NCI-H2196 (cell line): ENCODE measurements around the gene FBLL1.
"Not testable (repeated sequence)": the region's sequence is repeated elsewhere in the genome, so short reads cannot be mapped to it uniquely, and the experiment has no call there.

Source experiments
- DNase-seq: peaks from one replicate; lab custom pipeline; 2025; ENCODE audit not compliant: unreplicated experiment; lab: John Stamatoyannopoulos, UW

Gene FBLL1

DNA sequence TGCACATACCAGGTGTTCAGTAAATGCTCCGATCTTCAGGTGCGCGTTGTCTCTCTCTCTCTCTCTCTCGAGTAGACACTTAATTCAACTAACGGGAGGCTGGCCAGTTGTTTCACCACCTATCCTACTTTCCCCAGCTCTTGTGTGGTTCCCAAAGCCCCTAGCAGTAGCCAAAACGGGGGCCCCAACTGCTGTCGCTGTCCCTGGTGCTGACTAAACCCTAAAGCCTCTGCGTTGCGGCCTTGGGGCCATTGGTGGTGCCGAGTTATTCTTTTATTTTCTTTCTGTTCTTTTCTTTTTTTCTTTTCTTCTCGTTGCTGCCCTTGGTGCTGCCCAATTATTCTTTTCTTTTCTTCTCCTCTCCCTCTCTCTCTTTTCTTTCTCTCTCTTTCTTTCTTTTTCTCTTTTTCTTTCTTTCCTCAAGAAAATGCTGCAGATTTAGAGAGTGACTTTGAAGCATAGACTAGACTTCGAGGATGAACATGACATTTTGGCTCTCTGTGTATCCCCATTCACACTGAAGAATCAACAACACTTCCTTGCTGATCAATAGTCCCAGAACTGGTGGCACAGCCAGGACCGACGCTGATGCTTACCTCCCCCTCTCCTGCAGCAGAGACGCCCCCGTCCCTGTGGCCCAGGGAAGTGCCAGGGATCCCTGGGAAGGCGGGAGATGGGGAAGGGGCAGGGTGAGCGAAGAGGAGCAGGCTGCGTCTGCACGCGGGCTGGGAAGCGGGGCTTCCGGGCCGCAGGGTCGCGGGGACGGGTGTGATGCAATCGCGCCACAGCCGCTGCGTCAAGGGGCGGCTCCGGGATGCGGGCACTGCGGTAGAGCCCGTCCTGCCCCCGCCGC is at the start of gene FBLL1:
Gene FBLL1 (plus strand): TSS at position 785 of the 853 bp plus-strand sequence. CDS start 200 bp downstream, outside the sequence.
- DNase-seq, result no peak

GRCh38 chr5:168480601-168481000 is 48.5 kb upstream of the FBLL1 start:
- DNase-seq, result no peak

- no peak for DNase-seq
These were observed 47.7 kb upstream of the FBLL1 start for GRCh38 chr5:168481330-168481788.

DNA sequence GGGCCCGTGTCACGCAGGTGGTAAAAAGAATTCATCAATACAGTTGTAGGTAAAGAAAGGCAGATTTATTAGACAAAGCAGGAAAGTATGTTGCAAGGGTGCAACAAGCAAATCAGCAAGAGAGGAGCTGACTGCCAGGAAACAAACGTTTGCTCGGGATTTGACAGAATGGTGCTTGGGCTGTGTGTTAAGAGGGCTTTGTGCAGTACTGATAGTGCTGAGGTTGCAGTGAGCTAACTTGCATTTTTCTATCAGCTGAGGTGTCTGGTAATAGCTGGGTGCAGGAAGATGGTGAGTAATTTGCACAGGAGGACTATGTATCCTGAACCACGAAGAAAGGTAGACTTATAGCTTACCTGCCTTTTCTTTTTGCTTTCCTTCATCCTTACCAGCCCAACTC is 46.7 kb upstream of the FBLL1 start:
- DNase-seq, result no peak

DNA sequence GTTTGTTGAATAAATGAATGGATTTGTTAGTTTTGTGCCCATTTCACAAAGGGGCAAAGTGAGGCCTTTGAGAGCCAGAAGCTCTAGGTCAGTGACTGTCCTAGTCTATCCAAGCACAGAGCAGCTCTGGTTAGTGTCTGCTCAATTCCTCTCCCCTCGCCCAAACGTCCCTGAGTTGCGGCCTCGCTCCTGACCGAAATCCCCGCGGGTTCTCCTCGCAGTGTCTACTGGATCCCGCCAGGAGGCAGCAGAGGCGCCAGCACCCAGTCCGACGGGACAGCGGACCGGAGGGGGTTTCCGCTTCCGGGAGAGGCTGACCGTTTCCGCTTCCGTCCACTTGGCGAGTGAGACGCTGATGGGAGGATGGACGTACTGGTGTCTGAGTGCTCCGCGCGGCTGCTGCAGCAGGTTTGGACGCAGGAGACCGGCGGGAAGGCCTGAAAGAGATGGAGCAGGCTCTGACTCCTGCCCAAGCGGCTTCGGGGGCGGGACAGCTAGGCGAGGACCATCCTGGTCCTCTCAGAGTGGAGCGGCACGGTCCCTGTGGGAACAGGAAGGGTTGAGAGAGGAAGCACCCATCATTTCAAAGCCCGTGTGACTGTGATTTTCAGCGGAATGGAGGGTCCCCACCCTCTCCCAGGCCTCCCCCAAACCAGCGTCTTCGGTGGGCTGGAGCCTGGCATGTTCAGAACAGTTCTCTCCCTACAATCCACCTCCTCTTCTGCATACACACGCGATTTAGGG is 42.8 kb upstream of the FBLL1 start, which contains the start of gene RARS1:
Gene RARS1 (plus strand): TSS at position 336 of the 744 bp plus-strand sequence. CDS start 28 bp downstream, at position 364.
- DNase-seq, result peak; percentile 95

DNA sequence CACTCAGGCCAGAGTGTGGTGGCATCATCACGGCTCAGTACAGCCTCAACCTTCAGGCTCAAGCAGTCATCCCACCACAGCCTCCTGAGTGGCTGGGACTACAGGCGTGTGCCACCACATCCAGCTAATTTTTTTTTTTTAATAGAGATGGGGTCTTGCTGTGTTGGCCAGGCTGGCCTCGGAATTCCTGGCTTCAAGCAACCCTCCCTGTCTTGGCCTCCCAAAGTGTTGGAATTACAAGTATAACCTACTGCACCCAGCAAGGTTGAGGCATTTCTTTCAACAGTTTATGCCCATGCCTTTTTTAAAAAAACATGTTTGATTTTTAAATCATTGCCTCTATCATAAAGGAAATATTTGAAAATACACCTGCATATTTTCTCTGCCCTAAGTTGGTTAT is 40.0 kb upstream of the FBLL1 start:
- no peak for DNase-seq

GRCh38 chr5:168494057-168494555 is 35.0 kb upstream of the FBLL1 start:
- DNase-seq, result no peak

DNA sequence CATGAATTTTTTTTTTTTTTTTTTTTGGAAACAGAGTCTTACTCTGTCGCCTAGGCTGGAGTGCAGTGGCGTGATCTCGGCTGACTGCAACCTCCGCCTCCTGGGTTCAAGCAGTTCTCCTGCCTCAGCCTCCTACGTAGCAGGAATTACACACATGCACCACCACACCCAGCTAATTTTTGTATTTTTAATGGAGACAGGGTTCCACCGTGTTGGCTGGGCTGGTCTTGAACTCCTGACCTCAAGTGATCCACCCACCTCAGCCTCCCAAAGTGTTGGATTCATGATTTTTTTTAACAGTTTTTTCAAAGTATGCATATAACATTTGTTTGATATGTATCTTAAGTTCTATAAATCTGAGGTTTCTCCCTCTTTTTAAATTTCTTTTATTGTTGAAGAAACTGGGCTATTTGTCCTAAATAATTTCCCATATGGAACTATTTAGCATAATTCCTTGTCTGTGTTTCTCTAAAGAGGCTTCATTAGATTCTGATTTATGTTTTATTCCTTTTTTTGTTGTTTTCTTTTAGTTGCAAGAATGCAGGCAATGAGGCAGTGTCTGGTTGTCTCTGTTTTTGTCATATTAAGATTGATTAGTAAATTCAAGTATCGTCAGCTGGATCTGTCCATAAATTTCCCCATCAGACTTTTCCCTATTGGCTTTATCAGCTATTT is 26.4 kb upstream of the FBLL1 start:
- no peak for DNase-seq

GRCh38 chr5:168513861-168514428 is 15.2 kb upstream of the FBLL1 start:
- DNase-seq, result no peak

DNA sequence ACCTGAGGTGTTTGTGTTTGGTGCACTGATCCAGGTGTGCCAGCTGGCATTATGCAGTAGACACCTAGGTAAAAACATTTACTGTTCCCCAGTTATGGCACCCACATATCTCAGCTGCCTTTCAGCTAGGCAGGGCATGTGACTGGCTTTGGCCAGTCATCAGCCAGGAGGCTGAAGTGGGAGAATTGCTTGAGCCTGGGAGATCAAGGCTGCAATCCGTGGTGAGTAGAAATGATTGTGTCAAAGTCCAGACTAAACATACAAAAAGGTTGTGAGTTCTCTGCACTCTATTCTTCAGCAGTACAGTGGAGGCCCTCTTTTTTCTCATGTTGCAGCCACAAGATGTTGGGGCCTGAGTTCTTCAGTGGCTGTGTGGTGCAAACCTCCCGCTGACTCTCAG is 3.2 kb upstream of the FBLL1 start:
- DNase-seq, result no peak

GRCh38 chr5:168527756-168528295 is 1.3 kb upstream of the FBLL1 start:
- DNase-seq, result no peak

- no peak for DNase-seq
These were observed 499 bp downstream of the FBLL1 start for GRCh38 chr5:168529374-168530234.

GRCh38 chr5:168530621-168531150 is 1.6 kb downstream of the FBLL1 start:
- DNase-seq, result no peak

GRCh38 chr5:168531191-168531590 is 2.1 kb downstream of the FBLL1 start:
- no peak for DNase-seq

DNA sequence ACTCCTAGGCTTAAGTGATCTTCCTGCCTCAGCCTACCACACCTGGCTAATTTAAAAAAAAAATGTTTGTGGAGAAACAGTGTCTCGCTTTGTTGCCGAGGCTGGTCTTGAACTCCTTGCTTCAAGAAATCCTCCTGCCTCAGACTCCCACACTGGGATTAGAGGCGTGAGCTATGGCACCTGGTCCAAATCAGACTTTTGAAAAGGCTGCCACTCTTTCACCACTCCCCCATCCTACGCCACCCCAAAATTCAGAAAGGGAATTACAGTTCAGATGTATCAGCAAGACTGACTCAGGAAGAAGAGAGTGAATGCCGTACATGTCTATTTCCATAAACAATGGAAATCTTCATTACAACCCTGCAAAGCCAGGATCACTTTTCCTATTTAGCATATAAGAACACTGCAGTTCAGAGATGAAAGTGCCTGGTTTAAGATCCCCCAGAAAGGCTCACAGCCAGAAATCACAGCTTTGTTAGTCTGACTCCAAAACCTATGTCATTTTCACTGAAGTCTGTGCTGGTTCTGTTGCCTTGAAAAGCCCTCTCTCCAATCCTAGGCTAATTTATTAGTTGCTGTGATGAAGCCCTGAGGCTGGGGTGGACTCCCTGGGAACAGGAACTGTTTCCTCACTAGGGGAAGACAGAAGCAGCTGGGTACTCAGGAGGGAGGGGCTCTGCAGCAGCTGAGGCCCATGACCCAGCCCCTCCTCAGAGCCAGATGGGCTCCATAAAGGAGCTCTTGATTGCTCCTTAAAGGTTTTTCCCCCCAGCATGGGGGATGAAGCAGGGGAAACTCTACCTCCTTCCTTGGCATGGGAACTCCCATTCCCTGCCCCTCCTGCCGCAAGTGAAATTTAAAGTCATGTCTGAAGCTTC is 3.1 kb downstream of the FBLL1 start:
- DNase-seq, result no peak

DNA sequence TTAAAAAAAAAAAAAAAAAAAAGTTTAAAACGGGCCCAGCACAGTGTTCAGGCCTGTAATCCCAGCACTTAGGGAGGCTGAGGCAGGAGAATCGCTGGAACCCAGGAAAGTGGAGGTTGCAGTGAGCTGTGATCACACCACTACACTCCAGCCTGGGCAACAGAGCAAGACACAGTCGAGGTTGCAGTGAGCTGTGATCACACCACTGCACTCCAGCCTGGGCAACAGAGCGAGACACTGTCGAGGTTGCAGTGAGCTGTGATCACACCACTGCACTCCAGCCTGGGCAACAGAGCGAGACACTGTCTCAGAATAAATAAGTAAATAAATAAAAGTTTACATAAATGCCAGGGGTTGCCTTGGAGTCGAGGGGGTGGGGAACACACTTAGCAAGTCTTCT is 5.2 kb downstream of the FBLL1 start:
- DNase-seq, result not testable (repeated sequence)

- DNase-seq, result no peak
These were observed 8.1 kb downstream of the FBLL1 start for GRCh38 chr5:168537176-168537575.

DNA sequence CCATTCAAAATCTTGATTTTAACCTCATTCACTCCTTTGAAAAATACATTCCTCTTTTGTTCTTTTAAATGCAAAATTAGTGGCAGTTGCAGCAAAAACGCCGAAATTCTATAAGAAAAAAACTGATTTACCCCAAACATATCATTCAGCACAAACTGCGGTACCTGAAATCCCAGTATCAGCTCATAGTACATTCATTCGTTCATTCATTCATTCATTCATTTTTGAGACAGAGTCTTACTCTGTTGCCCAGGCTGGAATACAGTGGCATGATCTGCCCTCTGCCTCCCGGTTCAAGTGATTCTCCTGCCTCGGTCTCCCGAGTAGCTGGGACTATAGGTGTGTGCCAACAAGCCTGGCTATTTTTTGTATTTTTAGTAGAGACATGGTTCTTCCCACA is 20.4 kb downstream of the FBLL1 start:
- no peak for DNase-seq
